ENCODE results near the gene KLF16.

The KLF16 gene

DNA sequence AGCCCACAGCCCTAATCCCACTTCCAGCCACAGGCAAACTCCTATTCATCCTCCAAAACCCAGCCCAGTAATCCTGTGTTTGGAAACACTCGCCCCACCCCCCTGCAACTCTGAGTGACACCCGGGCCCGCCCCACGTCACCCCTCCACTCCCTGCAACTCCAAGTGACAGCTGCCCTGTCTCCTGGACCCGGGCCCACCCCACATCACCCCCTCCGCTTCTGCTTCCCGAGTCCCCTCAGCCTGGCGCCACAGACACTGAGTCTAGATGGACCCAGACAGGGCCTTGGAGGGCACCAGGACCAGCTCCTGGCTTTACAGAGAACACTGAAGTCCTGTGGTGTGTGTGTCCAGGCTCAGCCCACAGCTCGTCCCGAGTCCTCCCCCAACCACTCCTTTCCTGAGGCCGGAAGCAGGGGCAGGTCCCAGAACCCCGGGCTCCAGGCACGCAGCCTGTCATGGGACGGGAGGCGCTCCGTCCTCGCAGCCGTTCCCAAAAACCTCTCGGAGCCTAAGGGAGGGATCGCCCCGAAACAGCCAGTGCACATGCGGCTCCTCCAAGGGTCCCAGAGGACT, 22.8 kb downstream of the KLF16 start:
- DNase-seq (ENCODE audit: low read depth) = no peak

DNA sequence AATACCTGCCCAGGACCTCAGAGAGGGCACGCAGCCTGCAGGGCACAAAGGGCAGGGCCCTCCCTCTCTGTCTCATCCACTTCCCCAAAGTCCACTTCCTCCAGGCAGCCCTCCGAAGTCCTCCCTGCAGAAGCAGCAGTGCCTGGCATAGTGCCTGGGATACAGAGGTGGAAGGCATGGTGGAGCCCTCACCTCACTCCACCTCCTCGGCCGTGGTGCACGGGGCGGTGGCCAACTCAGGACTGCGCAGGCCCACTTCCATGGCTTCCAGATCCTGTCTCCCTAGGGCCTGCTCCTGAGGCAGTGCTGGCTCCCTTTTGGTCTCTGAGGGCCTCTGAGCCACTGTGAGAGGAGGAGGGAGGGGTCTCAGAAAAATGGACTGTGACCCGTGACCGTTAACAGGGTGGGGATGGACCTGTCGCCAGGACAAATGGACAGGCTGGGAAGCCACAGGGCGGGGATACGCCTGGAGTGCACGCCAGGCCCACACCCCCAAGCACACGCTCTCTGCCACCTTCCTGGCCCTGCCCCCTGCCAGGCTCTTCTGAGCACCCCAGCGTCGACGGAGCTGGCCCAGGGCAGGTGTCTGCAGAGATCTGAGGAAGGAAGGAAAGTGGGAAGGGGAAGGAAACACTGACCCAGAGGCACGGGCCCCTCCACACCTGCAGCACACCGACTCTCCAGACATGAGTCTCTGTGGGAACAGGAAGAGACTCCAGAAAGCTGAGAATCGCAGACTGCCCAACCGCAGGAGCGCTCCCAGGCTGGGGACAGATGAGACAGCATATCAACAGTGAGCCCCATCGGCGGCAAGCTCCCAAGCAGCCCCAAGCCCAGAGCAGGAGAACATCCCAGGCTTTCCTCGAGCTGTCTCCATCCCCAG, 23.5 kb downstream of the KLF16 start:
- no peak for DNase-seq (ENCODE audit: low read depth)

DNA sequence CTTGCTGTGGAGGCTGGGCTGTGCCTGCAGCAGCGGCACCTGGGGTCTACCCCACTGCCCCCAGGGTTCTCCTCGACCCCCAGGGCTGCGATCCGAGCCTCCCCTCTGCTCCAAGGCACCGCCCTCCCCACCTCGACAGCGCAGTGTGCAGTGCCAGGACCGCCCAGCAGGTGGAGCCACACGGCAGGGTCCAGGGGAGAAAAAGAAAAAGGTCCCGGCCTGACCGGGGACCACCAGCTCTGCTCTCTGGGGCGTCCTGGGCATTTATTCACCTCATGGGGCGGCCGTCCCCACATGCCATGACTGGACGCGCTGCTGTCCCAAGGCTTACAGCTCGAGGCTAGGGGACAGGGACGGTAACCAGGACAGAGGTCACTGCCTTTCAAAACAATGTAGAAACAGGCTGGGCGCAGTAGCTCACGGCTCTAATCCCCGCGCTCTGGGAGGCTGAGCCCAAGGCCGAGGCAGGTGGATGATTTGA, 25.7 kb downstream of the KLF16 start:
- peak; percentile 41 for DNase-seq (ENCODE audit: low read depth)

DNA sequence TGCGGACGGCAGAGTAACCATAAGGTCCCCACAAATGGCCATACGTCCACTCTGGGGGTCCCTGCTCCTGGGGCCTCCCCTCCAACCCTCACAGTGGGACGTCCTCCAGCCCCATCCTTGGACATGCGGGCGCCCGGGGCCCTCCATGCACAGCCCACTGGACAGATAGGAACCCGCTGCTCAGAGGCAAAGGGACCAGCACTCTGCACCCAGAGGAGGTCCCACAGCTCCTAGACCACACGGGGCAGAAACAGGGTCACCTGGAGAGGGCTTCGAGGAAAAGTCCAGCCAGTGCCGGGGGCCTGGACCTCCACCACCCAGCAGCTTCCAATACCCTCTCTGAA, 26.2 kb downstream of the KLF16 start:
- DNase-seq (ENCODE audit: low read depth) = no peak

DNA sequence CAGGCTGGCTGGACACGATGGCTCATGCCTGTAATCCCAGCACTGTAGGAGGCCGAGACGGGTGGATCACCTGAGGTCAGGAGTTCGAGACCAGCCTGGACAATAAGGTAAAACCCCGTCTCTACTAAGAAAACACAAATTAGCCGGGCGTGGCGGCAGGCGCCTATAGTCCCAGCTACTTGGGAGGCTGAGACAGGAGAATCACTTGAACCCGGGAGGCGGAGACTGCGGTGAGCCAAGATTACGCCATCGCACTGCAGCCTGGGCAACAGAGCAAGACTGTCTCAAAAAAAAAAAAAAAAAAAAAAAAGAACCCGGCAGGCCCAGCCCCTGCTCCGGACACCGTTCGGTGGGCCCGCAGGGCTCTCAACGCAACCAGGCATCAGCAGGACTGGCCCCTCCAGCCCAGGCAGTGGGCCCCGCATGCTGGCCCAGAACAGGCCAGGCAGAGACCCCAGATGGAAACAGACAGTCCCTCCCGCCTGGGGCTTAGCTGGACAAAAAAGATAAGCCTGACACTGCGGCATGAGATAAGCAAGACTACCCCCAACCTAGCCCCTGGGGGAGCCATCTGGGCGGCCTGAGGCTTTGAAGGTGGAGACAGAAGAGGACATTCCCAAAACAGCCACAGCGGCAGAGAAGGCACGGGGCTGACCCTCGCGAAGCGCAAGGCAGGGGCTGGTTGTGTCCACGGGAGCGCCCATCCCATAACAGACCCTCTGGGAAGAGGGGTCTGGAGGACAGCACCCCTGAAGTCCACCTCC, 26.7 kb downstream of the KLF16 start:
- DNase-seq (ENCODE audit: low read depth) = no peak

DNA sequence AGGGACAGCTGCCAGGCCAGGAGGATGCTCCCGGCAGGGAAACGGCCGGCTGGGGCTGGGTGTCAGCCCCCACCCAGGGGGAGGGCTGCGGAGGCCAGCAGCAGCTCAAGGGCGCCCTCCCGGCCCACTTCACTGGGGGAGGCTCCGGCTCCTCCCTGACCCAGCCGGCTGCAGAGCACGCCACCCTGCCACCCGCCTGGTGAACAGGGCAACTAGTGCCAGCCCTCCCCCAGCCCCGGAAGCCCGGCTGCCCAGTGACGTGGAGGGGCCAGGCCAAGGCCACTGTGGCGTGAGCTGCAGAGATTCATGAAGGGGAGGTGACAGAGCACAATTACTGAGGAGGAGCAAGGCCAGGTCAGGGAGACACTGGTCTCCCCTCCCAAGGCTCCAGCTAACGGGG, 29.8 kb downstream of the KLF16 start:
- no peak for DNase-seq (ENCODE audit: low read depth)

DNA sequence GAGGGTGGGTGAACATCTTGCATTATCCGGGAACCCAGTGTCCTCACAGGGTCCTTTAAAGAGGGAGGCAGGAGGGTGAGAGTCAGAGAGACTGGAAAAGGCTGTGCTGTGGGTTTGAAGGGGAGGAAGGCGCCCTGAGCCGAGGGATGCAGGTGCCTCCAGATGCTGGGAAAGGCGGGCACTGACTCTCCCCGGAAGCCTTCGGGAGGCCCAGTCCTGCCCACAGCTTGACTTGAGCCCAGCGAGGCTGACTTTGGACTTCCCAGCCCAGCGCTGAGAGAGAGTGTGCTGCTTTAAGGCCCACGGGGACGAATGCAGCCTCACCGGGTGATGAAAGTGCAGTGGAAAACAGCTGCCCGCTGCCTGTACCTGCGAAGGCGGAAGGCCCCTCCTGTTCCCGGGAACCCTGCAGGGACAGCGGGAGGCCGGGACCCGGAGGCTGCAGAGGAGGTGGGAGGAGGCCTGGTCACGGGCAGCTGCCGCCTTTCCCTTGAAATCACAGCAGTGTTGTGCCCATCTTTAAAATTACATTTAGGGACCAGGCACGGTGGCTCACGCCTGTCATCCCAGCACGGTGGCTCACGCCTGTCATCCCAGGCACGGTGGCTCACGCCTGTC, 31.2 kb downstream of the KLF16 start:
- no peak for DNase-seq (ENCODE audit: low read depth)

DNA sequence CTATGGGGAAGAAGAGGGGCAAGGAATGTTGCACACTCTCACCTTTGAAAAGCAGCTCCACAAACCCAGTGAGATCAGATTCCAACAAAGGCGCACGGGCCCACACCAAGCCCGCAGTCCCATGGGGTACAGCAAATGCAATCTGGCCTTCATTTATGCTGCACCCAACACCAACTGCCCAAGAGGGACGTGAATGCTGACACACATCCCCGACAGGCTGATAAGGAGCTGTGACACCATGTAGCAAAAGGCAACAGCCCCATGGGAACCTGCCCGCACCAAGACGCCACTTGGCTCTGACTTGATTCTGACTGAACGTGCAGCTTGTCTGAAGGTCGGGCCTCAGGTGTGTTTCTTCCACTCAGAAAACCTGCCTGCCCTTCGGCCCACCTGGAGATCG, 32.4 kb downstream of the KLF16 start:
- no peak for DNase-seq (ENCODE audit: low read depth)

DNA sequence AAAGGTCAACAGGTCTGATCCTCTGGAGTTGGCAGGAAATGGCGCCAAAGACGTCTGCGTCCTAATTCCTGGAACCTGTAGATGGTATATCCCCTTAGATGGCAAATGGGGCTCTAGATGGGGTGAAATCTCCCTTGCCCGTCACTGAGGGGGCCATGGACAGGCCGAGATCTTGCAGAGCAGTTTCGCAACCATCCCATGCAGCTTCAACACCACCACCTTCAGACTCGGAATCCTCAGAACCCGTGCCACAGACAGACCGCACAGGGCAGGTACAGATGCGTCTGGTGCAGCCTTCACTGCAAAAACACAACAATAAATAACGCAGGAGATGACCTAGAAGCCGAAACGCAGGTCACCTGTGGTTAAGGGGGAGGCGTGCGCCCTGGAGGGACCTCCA, 32.8 kb downstream of the KLF16 start:
- DNase-seq (ENCODE audit: low read depth) = no peak

DNA sequence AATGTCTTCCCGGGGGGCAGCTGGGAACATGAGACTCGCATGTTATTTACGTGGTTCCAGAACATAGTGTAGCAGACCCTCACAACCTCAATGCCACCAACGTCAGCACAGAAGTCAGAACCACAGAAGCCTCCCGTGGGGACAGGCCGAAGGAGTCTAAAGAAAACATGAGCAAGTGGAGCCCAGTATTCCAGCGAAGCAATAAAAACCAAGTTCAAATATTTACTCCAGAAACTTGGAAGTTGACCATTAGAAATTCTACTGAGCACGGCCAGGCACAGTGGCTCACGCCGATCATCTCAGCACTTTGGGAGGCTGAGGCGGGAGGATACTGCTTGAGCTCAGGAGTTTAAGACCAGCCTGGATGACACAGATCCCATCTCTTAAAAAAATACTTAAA, 33.4 kb downstream of the KLF16 start:
- no peak for DNase-seq (ENCODE audit: low read depth)

DNA sequence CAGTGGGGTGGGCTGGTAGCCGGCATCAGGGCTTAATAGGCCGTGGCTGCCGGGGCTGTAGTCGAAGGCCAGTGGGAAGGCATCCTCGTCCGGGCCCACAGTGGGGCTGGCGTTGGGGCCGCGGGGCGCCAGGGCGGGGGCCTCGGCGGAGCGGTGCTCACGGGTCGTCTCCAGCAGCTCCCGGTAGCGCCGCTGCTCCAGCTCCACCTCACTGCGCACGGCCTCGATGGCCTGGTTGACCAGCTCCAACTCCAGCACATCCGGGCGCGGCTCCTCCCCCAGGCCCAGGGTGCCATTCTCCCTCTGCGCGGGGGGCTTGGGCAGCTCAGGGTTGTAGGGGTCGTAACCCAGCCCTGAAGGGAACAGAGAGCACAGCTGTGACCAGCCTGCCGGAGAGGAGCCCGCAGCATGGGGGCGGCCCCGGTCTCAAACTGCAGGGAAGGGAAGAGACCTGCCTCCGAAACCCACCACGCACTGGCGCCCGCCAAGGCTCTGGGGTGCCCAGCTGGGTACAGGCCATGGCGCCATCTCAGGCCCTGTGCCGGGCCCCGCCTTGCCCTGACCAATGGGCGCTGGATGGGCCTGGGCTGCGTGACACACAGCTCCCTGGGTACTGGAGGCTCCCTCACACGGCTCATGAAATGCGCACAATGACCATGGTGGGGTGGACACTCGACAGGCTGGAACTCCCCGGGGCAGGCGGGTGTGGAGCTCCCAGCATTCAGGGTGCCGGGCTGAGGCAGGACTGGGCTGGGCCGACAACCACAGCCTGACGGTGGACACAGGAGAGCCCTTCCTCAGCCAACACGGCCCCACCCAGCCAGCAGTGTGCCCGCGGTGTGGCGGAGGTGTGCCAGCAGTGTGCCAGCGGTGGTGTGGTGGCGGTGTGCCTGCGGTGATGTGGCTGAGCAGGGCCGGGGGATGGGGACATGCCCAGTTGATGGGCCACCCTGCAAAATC, 34.8 kb downstream of the KLF16 start:
- no peak for DNase-seq (ENCODE audit: low read depth)

DNA sequence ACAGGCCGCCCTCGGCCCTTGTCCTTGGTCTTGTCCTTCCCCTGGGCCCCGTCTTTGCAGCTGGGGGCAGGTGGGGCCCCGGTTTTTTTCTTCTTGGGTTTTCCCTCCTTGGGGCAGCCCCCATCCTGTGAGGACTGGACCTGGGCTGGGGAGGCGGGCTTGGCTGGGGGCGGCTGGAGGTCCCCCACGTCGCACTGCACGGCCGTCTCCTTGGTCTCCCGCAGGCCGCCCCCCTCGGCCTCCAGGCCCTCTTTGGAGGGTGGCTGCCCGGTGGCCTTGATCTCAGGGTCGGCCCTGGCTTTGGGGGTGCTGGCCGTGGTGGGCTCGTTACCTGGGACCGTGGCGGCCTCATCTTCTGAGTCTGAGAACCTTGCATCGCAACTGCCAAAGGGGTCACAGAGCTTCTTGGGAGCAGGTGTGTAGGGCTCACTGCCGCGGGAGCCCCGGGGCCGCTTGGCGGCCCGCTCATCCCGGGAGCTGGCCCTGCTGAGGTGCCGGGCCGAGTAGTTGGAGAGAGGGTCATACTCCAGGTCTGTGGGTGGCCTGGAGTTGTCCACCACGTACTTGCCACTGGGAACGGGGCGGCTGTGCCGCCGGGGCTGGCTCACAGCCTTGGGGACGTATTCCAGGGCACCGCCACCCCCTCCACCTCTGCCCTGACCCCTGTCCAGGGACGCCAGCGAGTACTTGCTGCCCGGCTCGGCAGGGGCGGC, 35.7 kb downstream of the KLF16 start:
- no peak for DNase-seq (ENCODE audit: low read depth)

DNA sequence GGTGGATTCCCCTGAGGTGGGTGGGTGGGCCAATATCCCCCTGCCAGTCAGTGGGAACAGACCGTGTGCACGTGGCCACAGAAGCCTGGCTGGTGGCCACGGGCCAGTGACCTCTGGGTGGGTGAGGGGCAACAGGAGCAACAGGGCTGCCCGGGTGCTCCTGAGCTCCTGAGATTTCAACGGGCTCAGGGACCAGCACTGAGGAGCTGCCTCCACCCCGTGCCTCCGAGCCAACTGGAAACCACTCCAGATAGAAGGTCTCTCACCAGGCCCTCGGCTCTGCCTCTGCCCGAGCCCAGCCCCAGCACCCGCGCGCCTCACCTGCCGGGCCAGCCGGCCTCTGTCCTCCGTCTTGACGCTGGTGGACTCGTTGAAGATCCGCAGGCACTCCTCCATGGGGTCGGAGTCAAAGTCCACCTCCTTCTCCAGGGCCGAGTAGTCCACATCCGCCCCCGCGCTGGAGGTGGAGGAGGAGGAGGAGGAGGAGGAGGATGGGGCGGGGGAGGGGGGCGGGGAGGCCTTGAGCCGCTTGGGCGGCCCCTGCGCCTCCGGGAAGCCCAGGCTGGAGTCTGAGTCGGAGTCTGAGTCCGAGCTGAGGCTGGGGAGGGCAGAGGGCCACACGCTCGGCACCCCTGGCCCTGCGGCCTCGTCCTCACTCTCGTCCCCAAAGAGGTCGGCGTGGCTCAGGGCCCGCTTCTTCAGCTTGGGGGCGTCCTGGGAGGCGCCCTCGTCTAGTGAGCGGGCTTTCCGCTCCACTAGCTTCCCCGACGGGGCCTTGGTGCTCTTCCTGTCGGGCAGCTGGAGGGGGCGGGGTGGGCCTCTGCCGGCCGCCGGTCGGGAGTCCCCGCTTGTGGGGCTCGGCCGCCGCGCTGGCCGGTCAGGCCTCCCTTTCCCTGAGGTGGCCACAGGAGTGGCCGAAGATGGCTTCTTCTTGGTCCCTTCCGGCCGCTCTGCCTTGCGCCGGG, 36.5 kb downstream of the KLF16 start:
- DNase-seq (ENCODE audit: low read depth) = no peak

DNA sequence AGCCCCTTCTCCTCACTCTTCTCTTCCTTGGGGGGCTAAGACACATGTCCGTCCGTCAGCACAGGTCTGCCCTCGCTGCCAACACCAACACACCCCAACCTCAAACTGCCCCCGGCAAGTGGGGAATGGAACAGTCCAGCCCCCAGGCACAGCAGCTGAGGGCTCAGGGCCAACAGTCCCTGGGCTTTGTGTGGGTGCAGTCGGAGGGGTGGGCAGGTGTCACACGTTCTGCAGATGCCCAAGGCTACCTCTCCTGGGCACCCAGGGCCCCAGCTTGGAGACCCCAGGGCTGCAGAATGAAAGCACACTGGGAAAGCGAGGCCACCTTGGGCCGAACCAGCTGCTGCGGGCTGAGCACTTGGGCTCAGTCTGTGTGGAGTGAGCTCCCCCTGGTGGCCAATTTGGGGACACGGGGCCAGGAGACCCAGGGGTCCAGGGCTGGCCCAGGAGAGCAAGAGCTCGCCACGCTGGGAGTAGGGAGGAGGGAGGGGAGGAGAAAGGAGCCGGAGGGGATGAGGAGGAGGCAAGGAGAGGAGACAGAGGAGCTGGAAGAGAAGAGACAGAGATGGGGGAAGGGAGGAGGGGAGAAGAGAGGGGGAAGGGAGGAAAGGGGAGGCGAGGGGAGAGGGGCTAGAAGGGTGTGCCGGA, 37.3 kb downstream of the KLF16 start:
- peak; percentile 68 for DNase-seq (ENCODE audit: low read depth)

DNA sequence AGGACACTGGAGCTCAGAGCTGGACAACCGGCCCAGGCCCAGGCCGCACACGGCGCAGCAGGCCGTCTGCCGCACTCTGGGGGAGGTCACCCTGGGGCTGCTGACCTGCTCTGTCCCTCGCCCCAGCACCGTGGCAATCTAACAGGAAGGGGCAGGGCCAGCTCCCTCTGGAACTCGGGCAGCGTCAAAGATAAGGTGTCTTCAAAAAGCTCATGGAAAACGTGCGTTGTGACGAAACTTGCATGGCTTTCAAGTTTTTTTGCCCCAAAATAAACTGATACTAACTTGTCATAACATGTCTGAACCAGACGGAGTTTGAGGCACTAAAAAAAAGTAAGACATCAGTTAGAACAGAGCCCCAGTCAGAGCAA, 39.1 kb downstream of the KLF16 start:
- no peak for DNase-seq (ENCODE audit: low read depth)

DNA sequence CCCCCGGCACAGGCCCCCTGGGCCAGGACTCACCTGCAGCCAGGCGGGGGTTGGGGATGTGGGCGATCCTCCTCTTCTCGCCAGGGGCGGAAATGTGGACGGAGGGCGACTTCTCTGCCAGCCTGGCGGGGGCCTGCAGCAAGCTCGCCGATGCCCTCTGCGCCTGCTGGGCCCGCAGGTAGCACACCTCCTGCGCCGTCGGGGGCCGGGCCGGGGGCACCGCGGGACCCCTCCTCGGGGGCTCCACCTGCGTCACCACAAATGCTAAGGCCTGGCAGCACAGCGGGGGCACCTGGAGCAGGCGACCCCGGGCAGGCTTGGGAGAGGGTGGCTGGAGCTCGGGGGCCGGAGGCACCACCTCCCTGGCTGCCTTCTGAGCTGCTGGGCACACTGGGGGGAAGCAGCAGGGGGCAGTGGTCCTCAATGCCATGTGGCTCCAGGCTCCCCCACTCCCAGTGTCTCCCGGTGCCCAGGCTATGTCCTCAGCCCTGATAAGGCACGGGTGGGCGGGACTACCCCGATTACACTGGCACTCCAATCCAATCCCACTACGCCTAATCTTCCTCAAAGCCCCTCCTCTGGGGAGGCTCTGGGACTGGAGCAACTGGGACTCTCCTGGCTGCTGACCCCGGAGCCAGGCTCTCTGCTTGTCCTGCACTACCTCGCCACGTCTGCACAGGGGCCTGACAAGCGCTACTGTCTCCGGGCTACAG, 39.7 kb downstream of the KLF16 start:
- DNase-seq (ENCODE audit: low read depth) = no peak

DNA sequence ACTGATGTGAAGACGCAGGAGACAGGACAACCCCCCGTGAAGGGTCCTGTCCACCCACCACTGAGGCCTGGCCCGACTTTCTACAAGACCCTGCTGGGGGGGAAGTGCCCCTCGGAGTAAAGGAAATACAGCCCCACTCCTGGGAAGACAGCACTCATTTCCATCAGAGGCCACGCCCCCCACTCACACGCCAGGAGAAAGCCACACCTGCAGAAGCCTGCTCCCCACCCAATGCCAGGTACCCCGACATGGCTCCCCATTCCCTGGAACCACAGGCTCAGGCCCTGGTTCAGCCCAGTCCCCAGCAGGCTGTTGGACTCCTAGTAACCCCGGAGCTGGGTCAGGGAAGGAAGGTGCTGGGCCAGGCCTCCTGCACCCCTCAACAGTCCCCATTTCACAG, 40.4 kb downstream of the KLF16 start:
- no peak for DNase-seq (ENCODE audit: low read depth)

DNA sequence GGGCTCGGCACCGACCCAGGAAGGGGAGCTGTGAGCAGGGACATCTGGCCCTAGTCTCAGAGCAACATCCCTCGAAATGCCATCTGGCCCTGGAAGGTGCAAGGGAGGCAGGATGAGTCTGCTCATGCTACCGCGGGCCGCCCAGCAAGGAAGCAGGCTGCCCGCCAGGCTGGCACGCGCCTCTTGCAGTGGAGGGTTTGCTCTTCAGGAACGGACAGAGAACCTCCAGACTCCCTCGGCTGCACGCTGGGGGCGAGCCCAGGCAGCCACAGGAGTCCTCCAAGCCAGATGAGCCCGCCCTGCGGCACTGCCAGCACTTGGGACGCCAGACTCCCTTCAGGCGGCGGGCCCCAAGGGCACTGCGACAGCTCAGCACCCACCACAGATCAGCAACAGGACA, 41.2 kb downstream of the KLF16 start:
- DNase-seq (ENCODE audit: low read depth) = no peak

All from EH (cell line).